NCI-H526 treated with DMSO at 0.1 percent for 48 hours (cell line): ENCODE data around the gene AMOT.

ENCODE experiments used
- DNase-seq: peaks from one replicate; lab custom pipeline; 2025; lab: John Stamatoyannopoulos, UW

AMOT gene

GRCh38 chrX:112738347-112739033 is 102.1 kb downstream of the AMOT start:
- DNase-seq, result no peak

DNA sequence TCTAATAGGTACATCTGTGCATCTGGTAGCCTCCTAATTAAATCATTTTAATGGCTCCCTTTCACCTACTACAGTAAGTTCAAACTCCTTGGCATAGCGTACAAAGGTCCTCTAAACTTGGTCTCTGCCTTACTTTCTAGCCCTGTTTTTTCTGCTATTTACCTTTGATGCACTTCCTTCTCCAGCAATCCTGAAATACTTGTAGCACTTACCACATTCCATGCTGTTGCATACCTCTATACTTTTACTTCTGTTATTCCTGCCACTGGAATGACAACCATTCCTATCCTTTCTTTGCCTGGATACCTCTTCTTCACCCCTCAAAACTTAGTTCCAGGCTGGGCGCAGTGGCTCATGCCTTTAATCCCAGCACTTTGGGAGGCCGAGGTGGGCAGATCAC is 104.3 kb downstream of the AMOT start:
- no peak for DNase-seq

DNA sequence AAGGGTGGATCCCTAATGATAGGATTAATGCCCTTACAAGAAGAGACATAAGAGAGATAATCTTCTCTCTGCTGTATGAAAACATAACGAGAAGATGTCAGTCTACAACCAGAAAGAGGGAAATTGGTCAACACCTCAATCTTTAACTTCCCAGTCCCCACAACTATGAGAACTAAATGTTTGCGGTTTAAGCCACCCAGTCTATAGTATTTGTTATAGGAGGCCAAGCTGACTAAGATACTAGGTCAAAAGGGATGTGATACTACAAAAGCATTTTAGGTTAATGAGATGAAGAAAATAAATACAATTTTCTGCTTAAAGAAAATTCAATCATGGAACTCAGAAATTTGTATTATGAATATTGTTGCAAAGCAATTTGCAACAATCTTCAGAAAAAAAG is 105.5 kb downstream of the AMOT start:
- no peak for DNase-seq

DNA sequence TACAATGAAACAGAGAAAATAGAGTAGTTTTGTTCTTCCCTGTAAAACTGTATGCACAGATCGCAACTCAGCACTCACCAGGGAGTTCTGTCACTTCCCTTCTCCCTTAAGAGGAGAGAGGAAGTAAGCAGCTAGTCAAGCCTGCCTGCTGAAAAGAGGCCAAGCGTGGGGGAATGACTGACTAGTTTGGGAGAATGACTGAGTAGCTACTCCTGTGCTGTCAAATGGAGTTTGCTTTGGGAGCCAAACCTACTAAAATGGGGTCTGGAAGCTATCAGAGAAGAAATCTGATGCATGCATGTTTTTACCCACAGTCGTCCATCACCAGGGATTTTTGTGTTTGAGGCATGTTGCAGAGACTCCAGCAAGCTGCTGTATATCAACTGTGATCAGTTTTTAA is 106.3 kb downstream of the AMOT start:
- DNase-seq, result no peak

DNA sequence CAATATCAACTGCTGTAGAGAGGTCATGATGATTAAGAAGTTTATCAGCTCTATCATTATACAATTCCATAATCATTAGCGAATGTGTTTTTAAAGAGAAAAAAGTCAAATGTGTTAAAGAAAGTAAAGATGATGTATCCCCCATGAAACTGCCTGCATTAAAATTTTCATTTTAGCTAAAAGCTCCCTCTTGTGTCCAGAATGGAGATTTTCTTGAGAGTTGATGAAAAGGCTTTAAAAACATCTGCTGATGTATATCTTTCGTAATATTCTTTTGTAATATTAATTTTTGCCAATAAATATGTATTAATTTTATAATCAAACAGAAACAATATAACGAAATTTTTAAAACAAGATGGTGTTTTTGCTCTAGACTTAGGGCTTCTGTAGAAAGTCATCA is 108.8 kb downstream of the AMOT start:
- DNase-seq, result no peak
